ENCODE data around the gene S100A10. TPM values are rescaled to one million over a fixed set of nuclear protein-coding genes. Genes with fewer than 3 reads are reported as not detected.

Gene S100A10
- total RNA-seq, 1 donor from 2014 or later = 212 TPM

DNA sequence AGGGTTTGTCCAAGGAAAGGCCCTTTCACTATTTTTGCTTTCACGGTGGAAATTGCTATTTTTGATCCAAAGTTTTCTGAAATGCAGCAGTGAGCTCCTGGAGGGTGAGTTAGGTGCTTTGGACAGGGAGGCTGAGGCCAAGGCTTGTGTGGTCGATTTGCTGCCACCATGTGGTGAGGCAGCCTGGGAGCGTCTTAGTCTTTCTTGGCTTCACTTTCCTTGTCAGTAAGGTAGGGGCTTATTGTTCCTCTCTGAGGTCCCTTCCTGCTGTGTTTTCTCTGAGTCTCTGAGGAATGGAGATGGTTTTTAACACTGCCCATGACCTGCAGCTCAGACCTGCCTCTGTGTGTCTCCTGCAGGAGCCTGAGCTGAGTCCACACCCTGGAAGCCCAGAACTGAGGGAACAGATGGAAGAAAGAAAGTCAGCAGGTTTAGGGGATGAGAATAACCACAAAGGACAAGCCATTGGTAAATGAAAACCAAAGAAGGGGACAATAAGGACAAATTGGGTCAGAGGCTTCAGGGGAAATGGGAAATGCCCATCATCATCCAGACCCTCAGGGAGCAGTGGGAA, 20.1 kb upstream of the S100A10 start:
- no peak for DNase-seq (ENCODE audit: low spot score)

DNA sequence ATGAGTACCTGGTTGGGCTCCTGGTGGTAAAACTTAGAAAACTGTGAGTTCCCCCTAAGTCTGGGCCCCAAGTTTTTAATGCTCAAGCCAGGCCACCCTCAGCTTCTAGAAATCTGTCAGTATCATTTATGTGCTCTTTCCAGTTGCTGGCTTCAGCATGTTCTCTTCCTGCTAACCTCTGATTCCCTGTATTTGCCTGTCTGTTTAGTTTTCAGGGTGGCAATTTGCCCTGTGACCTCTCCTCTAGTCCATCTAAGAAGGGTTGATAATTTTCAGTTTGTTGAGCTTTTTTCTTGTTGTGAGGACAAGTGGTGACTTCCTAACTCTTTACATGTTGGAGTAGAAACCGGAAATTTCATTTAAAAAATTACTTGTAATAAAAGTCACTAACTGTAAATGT, 16.0 kb upstream of the S100A10 start:
- no peak for DNase-seq (ENCODE audit: low spot score)

GRCh38 chr1:152007047-152007446, 13.4 kb upstream of the S100A10 start:
- no peak for DNase-seq (ENCODE audit: low spot score)

DNA sequence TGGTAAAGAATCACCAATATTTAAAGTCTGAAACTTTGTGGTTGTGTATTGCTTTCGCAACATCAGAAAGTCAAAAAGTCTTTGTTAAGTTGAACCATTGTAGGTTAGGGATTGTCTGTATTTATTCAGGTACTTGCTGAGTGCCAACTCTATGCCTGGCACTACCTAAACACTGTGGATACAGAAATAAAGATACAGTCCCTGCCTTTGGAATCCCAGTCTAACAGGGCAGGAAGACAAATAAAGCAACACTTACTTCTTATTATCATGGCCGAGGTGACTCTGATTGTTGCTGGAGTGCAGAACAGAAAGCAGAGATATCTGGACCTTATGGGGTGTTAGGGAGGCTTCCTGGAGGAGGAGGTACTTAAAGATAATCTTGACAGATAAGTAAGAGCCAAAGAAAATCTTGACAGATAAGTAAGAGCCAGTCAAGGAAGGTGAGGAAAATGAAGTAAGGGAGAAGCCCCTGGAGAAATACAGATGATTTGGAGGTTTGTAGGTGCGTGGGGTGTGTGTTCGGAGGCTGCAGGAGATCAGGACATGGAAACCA, 11.8 kb upstream of the S100A10 start:
- DNase-seq (ENCODE audit: low spot score) = no peak

DNA sequence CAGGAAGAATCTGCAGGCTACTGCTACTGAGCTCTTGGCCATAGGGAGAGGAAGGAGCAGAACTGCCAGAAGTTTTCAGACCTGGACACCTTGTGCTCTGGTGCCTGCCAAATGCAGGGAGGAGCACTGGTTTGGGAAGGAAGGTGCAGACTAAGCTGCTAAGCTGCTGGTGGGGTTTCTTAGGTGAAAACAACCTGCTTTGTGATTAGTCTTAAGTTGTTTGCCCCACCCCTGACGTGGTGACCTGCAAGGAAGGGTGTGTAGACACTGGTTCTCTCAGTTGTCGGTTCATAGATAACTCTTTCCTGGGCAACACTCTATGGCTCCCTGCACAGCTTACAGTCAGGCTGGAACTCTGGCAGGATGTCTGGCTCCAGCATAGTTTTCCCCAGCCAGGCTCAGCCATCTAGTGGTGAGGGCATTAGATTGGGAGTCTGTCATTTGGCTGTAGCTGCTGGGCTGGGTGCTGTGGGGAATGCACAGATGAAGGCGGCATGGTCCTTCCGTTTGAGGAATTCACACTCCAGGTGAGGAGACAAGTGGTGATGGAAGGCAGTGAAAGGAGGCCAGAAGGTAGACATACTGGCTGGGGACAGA, 10.3 kb upstream of the S100A10 start:
- no peak for DNase-seq (ENCODE audit: low spot score)

DNA sequence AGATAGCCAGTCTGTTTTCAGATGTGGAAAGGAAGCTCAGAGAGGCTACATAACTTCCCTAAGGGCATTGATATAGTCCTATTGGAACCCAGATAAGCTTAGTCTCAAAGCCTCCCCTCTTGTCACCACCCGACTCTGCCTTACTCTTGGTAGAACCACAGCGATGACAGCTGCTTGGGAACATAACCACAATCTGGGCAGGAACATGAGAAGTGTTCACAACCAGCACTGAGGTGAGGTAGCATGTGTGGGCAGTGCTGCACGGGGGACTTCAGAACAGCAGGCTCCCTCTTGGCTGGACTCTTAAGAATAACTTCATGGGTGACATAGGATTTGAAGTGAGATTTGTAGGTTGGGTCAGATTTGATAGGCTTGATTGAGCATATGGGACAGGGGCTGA, 9.3 kb upstream of the S100A10 start:
- no peak for DNase-seq (ENCODE audit: low spot score)

DNA sequence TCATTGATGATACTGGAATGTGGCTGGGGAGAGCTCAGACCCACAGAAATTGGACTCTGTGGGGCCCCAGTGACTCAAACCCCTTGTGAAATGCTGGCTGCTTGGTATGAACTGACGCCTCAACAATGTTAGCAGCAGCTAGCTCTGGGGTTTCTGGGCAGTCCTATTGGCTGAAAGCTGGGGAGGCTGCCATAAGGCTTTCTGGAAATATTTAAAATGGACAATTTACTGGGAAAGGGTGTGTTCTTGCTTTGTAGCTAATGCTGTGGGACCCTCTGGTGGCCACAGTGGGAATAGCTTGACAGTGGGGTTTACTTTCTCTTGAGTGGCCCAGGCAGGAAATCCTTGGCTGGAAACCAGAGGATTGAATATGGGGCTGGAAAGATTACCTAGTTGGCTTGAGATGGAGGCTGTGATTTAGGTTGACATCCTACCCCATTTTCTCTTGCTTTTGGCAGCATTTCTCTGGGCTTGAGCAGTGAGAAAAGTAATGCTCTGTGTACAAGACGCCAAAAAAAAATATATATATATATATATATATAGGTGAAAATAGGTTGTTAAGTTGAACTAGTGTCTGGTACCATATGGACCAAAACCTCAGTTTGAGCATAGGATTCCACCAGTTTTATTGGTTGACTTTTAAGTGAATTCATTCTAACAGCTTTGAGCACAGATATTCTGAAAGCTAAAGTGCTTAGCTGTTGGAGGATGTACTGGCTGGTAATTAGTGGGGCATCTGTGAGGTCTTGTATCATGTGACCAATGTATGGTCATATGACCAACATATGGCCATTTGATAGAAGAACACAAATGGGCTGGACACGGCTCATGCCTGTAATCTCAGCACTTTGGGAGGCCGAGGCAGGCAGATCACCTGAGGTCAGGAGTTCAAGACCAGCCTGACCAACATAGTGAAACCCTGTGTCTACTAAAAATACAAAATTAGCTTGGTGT, 8.2 kb upstream of the S100A10 start:
- peak; percentile 88 for DNase-seq (ENCODE audit: low spot score)

DNA sequence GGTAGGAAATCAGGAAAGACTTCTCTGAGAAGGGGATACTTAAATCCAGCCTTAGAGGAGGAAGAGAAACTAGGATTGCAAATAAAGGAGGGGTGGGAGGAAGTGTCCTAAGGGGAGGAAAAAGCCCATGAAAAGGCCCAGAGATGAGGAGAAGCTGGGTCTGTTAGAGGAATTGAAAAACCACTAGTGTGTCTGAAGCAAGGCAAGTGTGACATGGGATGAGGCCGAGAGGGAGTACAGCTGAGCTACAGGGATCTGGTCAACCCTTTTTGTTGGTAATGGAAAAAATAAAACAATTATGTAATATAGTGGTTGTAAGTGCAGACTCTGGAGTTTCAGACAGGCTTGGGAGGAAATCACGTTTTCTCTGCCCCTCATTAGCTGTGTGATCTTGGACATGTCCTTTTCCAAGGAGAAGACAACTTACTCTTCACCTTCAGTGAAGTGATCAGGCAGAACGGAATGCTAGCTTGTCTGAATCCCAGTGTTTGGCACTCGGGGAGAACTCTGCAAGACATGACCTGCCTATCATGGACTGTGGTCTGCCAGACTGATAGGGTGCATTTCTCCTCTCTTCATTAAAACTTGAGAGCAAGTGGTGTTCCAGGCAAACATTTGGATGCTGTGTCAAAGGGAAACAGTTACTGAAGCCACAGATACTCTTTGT, 7.4 kb upstream of the S100A10 start:
- DNase-seq (ENCODE audit: low spot score) = no peak

DNA sequence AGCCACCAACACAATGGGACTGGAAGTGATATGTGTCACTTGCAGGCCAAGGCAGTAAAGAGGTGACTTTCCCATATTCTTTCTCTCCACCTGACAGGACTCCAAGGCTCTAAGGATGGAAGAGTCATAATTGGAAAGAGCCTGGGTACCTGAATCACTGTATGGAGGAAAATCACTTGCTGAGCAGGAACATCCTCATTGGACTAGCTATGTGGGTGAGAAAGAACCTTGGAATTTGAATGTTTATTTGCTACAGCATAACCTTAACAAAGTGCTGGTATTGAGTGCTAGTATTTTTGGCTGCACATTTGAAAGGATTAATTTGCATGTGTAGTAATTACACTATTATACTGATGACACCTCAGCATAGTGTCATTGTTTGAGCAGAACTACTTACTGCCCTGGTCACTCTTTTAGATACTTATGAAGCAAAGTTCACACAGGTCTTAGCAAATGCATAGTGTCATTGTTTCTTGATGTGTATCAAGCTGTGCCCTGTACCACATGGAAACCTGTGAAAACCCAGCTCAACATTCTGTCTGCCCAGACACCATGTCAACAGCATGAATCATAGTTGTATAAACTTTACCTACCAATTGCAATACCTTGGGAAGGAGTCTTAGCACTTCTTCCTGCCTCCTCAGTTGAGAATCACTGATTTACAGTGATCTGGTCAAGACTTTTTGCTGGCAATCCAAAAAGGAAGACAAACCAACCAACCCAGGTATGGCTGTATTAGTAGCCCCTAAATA, 5.1 kb upstream of the S100A10 start:
- no peak for DNase-seq (ENCODE audit: low spot score)

GRCh38 chr1:151997284-151997570, 3.6 kb upstream of the S100A10 start:
- DNase-seq (ENCODE audit: low spot score) = no peak

DNA sequence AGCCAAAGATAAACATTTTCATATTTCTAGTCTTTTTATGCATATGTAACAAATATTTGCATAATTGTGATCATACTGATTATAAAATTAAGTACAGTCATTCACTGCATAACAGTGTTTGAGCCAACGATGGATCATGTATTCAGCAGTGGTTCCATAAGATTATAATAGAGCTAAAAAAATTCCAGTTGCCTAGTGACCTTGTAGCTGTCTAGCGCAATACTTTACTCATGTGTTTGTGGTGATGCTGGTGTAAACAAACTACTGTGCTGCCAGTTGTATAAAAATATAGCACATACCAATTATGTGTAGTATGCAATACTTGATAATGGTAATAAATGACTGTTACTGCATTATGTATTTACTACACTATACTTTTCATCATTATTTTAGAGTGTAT, 2.1 kb upstream of the S100A10 start:
- DNase-seq (ENCODE audit: low spot score) = no peak

- no peak for DNase-seq (ENCODE audit: low spot score)
These were observed 1.3 kb upstream of the S100A10 start for GRCh38 chr1:151994956-151995355.

DNA sequence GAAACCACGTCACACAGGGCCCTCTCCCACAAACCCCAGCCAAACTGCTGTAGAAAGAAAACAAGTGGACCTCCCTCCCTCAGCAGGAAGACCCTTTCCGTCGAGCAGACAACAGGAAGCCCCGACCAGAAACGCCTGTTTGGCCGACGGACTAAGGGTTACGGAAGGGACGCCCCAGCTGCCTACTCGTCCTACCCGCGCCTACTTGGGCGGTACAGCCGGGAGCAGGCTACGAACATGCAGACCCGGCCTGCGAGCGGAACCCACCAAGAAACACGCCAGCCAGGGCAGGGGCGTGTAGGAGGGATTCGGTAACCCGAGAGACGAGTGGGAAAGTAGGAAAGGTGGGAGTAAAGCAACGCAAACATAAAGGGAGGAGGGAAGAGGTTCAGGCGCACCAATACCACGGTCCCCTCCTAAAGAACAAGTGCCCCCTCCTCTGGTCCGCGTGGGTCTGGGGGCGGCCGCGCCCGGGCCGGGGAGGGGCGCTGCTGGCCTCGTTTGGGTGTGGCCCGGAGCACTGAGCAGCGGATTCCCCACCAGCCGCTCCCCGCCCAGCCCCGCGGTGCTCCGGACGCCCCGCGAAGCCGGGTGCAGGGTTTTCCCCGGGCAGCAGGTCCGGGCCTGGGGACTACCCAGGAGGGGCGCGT, 450 bp downstream of the S100A10 start:
- no peak for DNase-seq (ENCODE audit: low spot score)

GRCh38 chr1:151992303-151993083, 1.2 kb downstream of the S100A10 start:
- DNase-seq (ENCODE audit: low spot score) = peak; percentile 83

DNA sequence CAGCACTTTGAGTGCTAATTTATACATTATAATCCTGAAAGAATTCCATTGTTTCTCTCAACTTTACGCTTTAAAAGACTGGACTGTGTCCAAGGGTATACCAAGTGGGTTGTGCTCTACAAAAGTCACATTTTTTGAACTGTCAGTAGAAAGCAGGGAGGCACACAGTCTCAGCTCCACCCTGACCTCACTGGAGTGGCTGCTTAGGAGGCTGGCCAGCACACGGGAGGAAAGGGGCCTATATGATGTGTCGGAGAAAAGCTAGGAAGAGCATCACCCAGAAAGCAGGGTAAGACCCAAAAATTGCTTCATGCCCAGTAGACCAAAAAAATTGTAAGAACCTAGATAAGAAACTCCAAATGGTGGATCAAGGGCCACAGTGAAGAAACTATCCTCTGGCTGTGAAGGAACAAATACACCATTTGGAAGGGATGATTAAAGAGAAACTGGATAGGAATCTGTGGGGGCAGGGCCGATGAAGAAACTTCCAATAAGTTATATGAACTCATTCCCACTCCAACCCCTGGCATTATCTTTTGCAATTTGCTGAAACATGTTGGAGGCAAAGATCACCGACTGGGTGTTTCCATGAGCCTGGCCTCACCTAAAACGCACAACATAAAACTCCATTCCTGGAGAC, 1.9 kb downstream of the S100A10 start:
- no peak for DNase-seq (ENCODE audit: low spot score)

DNA sequence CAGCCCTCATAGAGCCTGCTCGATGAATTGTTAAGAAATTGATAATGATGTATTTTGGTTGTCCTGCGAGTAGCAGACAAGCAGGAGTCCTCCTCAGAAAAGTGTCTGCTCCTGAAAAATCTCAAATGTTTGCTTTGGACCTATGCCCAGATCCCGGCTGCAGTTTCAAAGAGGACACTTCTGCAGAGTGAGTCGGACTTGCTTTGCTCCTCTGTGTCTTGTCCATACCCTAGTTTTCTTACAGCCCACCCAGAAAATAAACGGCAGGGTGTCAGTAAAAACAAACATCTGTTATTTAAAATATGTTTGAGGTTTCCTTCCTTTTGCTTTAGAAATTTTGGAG, 2.8 kb downstream of the S100A10 start:
- peak; percentile 70 for DNase-seq (ENCODE audit: low spot score)

DNA sequence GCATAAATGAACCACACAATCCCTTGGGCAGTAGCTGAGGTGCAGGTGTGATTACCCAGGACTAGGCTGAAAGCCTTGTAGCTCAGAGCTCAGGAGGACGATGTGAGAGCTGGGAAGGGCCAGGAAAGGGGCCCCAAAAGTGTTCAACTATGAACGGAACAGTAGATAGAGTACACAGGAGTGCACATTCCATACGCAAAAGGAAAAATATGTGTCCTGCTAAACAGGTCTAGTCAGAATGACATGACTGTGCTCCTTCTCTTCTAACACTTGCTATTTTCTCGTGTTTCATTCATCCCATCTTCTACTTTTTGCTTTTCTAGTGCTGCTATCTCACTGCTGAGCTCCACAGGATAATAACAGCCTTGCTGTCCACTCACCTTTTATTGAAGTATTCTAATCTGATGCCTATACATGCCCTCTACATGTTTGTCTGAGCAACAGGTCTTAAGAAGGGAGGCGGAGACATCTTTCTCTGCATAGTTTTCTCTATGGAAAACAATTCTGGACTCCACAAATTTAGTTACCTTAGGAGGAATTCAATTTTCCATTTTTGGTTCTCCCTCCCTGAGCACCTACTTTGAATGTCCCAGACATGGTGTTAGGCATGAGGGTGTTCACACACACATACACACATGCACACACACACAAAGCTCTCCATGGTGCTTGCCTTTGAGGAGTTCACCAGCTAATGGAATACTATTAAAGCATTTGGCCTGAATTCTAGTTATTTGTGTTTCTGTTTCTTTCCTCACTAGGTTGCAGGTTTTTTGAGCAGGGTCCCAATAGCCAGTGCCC, 3.4 kb downstream of the S100A10 start:
- DNase-seq (ENCODE audit: low spot score) = no peak

GRCh38 chr1:151989211-151989862, 4.3 kb downstream of the S100A10 start:
- peak; percentile 65 for DNase-seq (ENCODE audit: low spot score)
